ENCODE measurements around the gene PRDX3. TPM values are rescaled to one million over a fixed set of nuclear protein-coding genes. Genes with fewer than 3 reads are reported as not detected.

Gene PRDX3
- total RNA-seq, 2 experiments from 2014 or later: 7.1 to 7.5 TPM

GRCh38 chr10:119149729-119150128 lies 28.9 kb downstream of the PRDX3 start:
- ATAC-seq (ENCODE audit: poor library complexity) (no peak), DNase-seq (peak in 1 of 14 experiments; percentile 21)
- H3K36me3 Mint-ChIP-seq (ENCODE audit: low read depth): peaks cover 56% of the 10 kb centered on the region
- H3K27me3 Mint-ChIP-seq: no peaks in the 10 kb centered on the region
- H3K9me3 ChIP-seq (ENCODE audit: control insufficient read depth in 1 of 2, insufficient read depth in 1 of 2, low read length in 2 of 2): no peaks in the 10 kb centered on the region
- no peaks in the 10 kb centered on the region for H3K4me1 Mint-ChIP-seq (ENCODE audit: low read depth)
- ChIA-PET POLR2A (no interaction called here), CTCF (no interaction called here)
- H3K4me3 Mint-ChIP-seq: no peak overlapping the region
- H3K4me1 ChIP-seq (ENCODE audit: insufficient read depth, low read length): no peaks in the 10 kb centered on the region
- no peaks in the 10 kb centered on the region for H3K27me3 ChIP-seq (ENCODE audit: control insufficient read depth in 1 of 2, insufficient read depth in 2 of 2, low read length in 2 of 2)
- peaks cover 55% of the 10 kb centered on the region for H3K36me3 ChIP-seq (ENCODE audit: insufficient read depth, low read length)
- TF ChIP-seq, protein P1, sequence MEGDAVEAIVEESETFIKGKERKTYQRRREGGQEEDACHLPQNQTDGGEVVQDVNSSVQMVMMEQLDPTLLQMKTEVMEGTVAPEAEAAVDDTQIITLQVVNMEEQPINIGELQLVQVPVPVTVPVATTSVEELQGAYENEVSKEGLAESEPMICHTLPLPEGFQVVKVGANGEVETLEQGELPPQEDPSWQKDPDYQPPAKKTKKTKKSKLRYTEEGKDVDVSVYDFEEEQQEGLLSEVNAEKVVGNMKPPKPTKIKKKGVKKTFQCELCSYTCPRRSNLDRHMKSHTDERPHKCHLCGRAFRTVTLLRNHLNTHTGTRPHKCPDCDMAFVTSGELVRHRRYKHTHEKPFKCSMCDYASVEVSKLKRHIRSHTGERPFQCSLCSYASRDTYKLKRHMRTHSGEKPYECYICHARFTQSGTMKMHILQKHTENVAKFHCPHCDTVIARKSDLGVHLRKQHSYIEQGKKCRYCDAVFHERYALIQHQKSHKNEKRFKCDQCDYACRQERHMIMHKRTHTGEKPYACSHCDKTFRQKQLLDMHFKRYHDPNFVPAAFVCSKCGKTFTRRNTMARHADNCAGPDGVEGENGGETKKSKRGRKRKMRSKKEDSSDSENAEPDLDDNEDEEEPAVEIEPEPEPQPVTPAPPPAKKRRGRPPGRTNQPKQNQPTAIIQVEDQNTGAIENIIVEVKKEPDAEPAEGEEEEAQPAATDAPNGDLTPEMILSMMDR (IDR thresholded peaks at IDR 0.05): no peak
- H3K27ac Mint-ChIP-seq: no peak overlapping the region
- intact Hi-C loops (cut with DNase I, micrococcal nuclease): no loop called here
- H3K27ac ChIP-seq (ENCODE audit: low read depth in 1 of 2, low read length in 2 of 2): no peak overlapping the region
- no peaks in the 10 kb centered on the region for H3K9me3 Mint-ChIP-seq
- H3K4me3 ChIP-seq (ENCODE audit: low read length): no peak overlapping the region

GRCh38 chr10:119149157-119149556 lies 29.5 kb downstream of the PRDX3 start:
- intact Hi-C loops (cut with DNase I, micrococcal nuclease): no loop called here
- Histone ChIP-seq H3K4me1 (ENCODE audit: insufficient read depth, low read length) (no peaks in the 10 kb centered on the region), H3K36me3 (ENCODE audit: insufficient read depth, low read length) (peaks cover 50% of the 10 kb centered on the region), H3K27me3 (ENCODE audit: control insufficient read depth in 1 of 2, insufficient read depth in 2 of 2, low read length in 2 of 2) (no peaks in the 10 kb centered on the region), H3K27ac (ENCODE audit: low read depth in 1 of 2, low read length in 2 of 2) (no peak overlapping the region), H3K4me3 (ENCODE audit: low read length) (no peak overlapping the region), H3K9me3 (ENCODE audit: control insufficient read depth in 1 of 2, insufficient read depth in 1 of 2, low read length in 2 of 2) (no peaks in the 10 kb centered on the region)
- ATAC-seq (ENCODE audit: poor library complexity): no peak
- no peak overlapping the region for H3K27ac Mint-ChIP-seq
- ChIA-PET CTCF (no interaction called here), POLR2A (no interaction called here)
- DNase-seq: no peak
- no peaks in the 10 kb centered on the region for H3K4me1 Mint-ChIP-seq (ENCODE audit: low read depth)
- no peaks in the 10 kb centered on the region for H3K9me3 Mint-ChIP-seq
- no peaks in the 10 kb centered on the region for H3K27me3 Mint-ChIP-seq
- TF ChIP-seq, protein P1 (IDR thresholded peaks at IDR 0.05): no peak
- peaks cover 51% of the 10 kb centered on the region for H3K36me3 Mint-ChIP-seq (ENCODE audit: low read depth)
- H3K4me3 Mint-ChIP-seq: no peak overlapping the region

- no peaks in the 10 kb centered on the region for H3K27me3 Mint-ChIP-seq
- H3K36me3 Mint-ChIP-seq (ENCODE audit: low read depth): peaks cover 37% of the 10 kb centered on the region
- no peaks in the 10 kb centered on the region for H3K9me3 Mint-ChIP-seq
- Histone ChIP-seq H3K4me1 (ENCODE audit: insufficient read depth, low read length) (no peaks in the 10 kb centered on the region), H3K4me3 (ENCODE audit: low read length) (no peak overlapping the region), H3K36me3 (ENCODE audit: insufficient read depth, low read length) (peaks cover 25% of the 10 kb centered on the region), H3K27ac (ENCODE audit: low read depth in 1 of 2, low read length in 2 of 2) (no peak overlapping the region), H3K27me3 (ENCODE audit: control insufficient read depth in 1 of 2, insufficient read depth in 2 of 2, low read length in 2 of 2) (no peaks in the 10 kb centered on the region), H3K9me3 (ENCODE audit: control insufficient read depth in 1 of 2, insufficient read depth in 1 of 2, low read length in 2 of 2) (no peaks in the 10 kb centered on the region)
- POLR2A ChIA-PET: interaction anchor here (0.8 kb wide), 1 partner anchor 64 kb away, joined by 3 read pairs; no protein-coding TSS in a partner anchor
- DNase-seq: no peak
- TF ChIP-seq, protein P1 (IDR thresholded peaks at IDR 0.05): no peak
- H3K4me1 Mint-ChIP-seq (ENCODE audit: low read depth): no peaks in the 10 kb centered on the region
- no peak for ATAC-seq (ENCODE audit: poor library complexity)
- H3K4me3 Mint-ChIP-seq: no peak overlapping the region
- no peak overlapping the region for H3K27ac Mint-ChIP-seq
- intact Hi-C loops (cut with DNase I, micrococcal nuclease): loop anchor here in 1 of 2 experiments (5.0 kb wide), 2 partner anchors 274 to 304 kb away; no protein-coding TSS in a partner anchor
- CTCF ChIA-PET: no interaction called here
These were observed 35.0 kb downstream of the PRDX3 start for GRCh38 chr10:119143657-119144056.

All from CD4-positive, alpha-beta T cell (primary cell).